HG03095 (cell line): Measurements from ENCODE around the gene SERPINB12.

Source experiments
- ATAC-seq: cut with Tn5 transposase; IDR thresholded peaks from one replicate; pipeline ENCODE4 v1.9.1; 2021; ENCODE audit warnings: moderate library complexity; ENCODE audit not compliant: unreplicated experiment

Gene SERPINB12, protein sequence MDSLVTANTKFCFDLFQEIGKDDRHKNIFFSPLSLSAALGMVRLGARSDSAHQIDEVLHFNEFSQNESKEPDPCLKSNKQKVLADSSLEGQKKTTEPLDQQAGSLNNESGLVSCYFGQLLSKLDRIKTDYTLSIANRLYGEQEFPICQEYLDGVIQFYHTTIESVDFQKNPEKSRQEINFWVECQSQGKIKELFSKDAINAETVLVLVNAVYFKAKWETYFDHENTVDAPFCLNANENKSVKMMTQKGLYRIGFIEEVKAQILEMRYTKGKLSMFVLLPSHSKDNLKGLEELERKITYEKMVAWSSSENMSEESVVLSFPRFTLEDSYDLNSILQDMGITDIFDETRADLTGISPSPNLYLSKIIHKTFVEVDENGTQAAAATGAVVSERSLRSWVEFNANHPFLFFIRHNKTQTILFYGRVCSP

DNA sequence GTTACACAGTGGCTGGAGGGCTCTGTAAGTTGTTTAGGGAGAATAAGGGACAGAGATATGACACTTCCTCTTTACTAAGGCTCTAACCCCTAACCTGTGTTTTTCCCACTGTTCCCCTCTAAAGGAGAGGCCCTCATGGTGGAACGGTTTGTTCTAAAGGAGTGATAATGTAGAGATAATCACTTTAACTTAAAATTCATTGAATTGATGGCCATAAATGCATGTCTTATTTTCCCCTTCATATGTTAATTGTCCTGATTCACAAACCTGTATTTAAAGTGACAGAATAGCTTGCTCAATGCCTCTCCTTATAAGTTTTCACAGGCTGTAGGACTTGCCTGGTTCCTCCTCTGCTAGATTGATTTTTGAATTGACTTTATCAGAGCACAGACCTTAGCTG lies at the start of gene SERPINB12:
Gene SERPINB12, plus strand, starts transcription at position 301 of the 400 bp plus-strand sequence. CDS start 13,791 bp downstream, outside the sequence.
- ATAC-seq, result no peak

DNA sequence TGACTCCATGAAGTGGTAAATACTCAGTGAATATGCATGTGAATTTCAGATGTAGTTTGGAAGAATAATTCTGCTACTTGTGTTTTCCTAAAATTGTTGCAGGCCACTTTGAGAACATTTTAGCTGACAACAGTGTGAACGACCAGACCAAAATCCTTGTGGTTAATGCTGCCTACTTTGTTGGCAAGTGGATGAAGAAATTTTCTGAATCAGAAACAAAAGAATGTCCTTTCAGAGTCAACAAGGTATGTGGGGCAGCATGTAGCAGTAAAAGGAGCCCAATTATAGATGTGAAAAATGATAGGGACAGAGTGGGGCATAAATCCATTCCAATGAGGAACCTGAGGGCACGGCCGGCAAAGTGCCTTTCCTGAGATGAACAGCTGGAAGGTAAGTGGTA lies 49.3 kb upstream of the SERPINB12 start:
- no peak for ATAC-seq

DNA sequence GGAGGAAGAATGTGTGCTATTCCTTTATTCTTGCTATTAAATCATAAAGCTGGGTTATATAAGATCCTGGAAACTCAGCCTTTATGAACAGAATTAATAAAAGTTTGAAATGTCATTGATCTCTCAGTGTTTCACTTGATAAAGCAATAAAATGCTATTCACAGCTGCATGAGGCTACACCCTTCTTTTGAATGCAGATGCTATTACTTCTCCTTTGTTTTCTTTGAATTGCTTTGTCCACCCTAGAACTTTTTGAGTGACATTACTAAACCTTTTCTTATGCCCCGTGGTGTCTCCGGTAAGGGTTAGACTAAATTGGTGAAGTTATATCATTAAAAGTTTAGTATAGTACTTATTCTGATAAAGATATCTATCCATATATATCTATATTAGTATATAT lies 46.5 kb upstream of the SERPINB12 start:
- ATAC-seq, result no peak

DNA sequence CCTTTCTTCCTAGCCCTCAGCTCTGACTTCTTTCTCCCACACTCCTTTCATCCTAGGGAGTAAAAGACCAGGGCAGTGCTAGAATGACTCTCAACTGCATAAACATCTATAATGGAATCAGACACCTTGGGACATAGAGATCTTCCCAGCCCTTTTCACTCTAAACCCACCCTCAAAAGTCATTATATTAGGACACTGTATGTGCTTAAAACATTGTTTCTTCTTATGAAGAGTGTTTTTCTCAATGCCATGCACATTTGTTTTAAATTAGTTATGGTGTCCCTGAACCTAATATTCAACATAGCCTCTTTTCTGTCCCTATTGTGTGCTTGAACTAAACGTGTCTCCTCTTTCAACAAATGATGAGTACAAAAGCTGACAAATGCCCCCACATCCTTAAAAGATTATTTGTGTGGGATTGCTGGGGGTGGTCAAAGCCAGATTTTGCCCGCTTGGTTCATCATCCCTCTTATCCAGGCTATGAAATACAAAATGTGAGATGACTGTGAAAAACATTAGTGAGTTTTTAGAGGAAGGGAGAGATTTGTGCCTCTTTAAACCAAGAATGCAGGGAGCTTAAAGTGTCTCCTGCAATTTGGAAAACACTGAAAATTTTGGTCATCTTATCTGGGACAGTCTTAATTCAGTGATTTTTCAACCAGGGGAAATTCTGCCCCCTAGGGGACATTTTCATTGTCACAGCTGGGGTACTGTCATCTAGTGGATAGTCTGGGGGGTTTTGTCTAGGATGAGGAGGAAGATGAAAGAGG lies 36.4 kb upstream of the SERPINB12 start:
- ATAC-seq, result no peak

DNA sequence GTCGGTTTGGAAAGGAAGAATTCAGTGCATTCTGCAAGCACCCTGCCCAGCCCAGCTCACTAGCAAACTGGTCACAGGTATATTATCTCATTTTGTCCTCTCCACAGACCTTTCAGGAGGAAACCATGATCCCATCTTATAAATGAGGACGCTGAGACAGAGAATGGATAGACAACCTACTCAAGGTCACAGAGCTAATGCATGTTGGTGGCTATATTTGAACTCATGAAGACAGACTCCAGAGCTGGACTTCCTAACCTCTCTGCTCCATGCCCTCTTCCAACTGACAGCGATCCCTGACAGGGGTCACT lies 35.9 kb upstream of the SERPINB12 start:
- no peak for ATAC-seq

DNA sequence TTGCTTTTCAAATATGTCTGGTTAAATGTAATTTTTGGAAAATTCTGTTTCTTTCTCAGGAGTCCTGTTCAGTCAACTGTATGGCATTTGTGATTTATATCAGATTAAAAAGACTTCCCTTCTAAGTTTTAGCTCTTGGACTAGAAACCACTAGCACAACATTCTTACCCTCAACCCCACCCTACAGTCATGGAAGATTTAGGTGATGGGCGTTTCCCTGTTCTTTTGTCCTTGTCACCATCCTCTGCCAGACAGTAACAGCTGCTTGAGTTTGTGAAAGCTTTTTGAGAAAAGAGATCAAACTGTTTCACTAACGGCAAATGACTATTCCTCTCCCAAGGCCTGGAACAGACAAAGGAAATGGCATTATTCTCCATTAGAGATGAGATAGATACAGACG lies 33.6 kb upstream of the SERPINB12 start:
- no peak for ATAC-seq

DNA sequence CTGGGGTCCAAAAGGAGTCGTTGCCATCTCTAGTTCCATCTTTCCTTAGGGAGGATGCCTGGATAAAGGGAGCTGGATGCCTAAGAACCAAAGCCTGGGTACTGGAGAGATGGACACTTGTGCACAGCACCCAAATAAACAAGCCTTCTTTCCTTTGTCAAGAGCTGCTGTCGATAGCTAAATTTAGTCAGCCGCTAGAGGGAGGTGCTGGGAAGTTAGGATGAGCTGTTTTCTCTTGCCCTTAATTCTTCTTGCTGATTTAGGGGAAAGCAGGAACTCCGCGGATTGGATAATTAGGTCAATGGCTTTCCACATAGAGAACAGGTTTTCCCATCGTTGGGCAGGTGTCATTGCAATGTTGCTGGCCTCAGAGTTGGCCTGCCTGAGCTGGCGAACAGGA lies 30.9 kb upstream of the SERPINB12 start:
- no peak for ATAC-seq

DNA sequence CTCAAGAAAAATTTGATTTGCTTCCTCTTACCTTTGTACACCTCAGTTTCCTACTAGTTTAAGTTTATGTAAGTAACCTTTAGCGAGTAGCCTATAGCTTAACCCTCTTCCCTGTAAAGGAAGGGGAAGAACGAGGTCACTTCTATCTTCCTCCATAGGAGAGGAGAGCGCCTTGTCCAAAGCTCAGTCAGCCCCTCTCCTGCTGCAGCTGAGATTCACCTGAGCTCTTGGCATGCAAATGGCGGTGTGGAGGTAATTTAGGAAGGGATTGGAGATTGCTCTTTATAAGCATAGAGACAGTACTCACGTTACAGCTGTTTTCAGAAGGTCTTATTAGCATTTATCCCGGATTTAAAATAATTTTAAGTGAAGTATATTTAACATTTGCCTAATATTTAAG lies 27.8 kb upstream of the SERPINB12 start:
- ATAC-seq, result no peak

DNA sequence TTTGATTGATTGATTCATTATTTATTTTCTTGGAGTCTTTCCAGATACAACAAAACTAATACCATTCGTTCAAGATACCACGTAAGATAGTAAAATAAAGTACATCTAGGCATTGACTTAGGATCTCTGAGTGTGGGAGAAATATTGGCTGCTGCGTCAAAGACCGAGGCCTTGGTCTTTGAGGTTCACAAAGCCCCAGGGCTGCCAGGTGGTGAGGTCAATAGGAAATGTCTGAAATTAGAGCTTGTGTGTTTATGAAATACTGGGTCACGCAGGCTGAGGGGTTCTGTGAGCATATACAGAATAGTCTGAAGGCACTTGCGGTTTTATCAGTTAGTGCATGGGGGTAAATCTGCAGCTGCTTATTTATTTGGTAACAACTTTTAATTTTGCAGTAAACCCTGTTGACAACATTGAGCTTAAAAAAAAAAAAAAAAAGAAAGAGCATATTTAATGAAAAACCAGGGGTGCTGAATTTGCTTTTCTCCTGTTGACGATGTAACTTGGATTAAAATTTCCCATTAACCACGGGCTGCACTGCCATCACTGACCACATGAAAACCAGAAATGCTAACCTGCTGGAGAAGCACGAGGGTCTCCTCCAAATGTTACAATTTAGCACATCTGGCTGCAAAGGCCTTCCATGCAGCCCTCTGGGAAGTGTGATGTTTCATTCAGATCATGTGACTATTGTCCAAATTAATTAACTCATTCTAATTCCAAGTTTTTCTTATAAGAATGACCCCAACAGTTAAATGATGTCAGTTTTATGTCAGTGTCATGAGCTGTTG lies 27.1 kb upstream of the SERPINB12 start:
- no peak for ATAC-seq

DNA sequence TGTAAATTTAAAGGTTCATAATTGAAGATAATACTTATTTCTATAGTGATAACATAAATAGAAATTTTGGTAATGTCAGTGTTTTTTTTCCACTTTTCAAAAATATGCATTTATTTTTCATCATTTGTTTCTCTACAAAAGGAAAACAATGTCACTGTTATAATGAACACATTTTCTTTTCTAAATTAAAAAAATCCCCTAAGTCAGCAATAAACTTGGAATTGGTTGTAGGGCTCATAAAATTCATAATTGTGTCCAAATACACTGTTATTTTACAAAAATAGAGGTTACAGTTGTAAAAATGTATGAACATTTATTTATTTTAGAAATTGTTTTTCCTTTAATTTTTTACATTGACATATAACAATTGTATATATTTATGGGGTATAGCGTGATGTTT lies 26.4 kb upstream of the SERPINB12 start:
- ATAC-seq, result no peak

DNA sequence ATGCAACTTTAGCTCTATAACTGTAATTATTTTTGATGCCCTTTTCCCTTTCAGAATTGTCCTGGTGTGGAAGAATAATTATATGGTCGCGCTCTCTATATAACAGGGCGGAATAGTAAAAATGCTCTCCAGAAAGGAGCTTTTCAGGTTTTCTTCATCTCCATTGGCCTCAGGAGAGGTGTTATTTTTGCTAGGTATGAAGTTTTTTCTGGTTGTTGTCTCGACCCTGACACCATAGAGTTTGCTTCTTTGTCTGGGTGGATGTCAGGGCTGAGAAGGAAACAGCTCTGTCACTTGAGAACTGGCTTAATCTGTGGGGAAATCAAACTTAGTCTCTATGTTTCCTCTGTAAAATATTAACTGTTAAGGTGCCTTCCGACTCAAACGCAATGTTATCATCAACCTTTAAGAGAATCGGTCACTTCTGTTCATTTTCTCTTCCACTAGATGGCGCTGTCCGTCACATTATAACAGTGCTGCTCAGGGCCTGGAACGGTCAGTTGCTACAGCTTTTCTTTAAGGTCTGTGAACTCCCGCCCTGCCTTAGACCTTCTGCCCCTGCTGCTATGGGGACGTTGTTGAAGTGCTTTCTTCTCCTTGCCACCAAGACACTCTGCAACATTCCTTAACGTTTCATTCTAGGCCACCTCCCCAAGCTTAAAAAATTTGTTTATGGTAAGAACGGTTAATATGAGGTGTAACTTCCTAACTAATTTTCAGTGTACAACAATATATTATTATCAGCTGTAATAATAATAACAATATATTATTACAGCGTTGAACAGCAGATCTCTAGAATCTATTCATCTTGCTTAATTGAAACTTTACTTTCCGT lies 23.8 kb upstream of the SERPINB12 start:
- ATAC-seq, result peak; percentile 95

DNA sequence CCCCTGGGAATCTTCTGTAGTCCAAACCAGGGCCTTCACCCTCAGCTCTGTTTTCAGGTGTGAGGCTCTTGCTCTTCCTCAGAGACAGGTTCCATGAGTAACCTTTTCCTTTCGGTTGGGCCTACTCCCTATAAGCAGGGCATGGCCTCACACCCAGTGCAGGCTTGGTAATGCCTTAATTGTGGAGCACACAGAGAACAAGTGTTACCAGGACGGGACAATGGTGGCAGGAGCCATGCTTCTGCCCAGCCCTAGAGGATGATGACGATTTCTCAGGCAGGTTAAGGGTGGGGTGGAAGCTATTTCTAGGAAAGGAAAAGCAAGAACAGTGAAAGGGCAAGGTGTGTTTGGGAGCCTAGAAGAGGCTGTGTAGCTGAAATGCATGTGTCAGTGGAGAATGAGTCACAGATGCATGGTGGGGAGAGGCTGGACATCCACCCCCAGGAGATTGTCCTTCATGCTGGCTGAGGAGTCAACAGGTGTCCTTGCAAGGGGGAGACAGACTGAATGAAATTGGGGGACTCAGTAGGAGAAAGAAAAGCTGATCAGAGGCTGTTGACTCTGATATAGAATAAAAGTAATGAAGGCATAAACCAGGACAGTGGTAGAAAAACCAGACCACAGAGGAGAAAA lies 22.0 kb upstream of the SERPINB12 start:
- ATAC-seq, result no peak

DNA sequence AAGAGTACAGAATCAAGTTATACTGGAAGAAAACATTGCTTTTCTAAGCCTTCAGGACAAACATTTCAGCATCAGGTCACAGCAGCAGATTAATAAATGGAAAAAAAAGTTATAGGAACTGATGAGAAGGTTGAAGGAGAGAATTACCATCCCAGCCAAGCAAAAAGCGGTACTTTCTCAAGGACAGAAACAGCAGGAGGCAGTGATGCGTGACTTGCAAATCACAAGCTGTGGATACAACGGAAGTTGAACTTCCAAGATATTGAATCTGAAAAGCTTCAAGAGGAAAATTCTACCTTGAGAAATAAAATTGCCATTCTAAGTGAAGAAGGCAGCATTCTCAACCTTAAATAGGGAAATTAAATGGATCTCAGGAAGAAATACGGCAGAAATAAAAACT lies 18.5 kb upstream of the SERPINB12 start:
- no peak for ATAC-seq

DNA sequence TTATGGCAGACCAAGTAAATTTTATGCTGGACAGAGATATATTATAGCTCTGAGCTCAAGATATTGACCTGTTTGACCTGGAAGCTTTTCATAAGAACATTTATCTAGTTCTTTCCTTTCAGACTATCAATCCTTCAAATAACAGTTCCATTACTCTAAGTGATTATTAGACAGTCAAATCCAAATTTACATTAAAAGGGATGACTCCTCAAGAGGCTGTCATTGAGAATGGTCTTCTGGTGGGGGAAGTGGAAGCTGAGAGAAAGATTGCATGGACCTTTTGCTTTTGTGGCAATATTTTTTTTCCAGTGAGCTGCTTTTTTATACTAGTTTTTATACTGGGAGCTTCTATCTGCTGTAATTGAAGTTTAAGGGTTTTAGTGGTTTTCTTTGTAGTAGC lies 14.9 kb upstream of the SERPINB12 start:
- ATAC-seq, result no peak

DNA sequence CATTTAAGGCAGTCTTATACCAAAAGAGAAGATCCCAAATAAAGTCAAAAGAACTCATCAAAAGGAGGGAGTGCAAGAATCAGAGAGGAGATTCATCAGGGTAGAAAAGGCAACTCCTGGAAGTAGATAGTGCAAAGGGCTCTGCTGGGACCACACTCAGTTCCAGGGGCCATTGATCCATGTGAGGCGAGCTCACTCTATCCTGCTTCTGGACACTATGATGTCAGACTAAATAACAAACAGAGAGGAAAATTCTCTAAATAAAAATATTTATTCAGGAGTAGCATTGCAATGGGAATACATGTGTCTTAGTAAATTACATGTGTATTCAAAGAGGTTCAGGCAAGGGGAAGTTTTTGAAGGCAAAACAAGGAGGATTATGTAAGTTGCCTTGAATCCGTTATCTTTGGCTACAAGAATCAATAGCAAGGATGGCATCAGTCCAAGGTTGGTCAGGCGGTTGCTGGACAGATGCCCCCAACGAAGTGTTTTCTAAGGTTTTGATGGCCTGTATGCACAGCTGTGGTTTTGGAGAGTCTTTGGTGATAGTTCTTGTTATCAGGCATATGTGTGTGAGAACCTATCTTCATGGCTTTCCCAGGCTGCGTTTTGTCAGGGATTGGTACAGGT lies 13.2 kb upstream of the SERPINB12 start:
- ATAC-seq, result no peak

DNA sequence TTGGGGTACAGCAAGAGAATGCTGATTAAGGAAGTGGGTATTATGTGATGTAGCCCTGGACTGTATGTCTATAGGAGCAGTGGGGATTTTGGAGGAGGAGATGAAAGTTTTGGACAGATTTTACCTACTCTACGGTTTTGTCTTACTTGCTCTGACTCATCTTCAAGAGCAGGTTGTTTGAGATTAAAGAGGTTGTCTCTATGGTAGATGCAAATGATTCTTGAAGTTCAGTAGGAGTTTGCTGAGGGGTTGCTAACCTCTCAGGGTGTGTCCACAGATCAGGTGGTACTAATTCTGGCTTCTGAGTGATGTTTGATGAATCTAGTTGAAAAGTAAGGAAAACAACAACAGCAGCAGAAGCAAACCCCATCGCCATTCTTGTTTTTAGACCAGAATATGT lies 9.7 kb upstream of the SERPINB12 start:
- no peak for ATAC-seq

DNA sequence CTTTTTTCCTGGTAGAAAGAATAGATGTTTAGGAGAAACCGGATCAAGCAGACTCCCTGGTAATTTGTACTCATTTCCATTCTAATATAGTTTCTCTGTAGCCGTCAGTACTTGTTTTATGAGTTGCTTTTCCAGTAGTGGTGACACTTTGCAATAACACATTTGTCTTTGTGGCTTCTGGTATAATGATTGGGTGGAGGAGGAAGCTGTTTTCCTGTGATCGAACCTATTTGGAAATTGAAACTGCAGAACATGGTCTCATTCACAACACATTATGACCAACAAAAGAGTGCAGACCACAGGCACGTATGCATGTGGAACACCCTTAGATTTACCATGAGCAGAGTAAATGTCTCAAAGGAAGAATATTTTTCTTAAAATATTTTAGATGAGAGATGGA lies 7.6 kb upstream of the SERPINB12 start:
- no peak for ATAC-seq

DNA sequence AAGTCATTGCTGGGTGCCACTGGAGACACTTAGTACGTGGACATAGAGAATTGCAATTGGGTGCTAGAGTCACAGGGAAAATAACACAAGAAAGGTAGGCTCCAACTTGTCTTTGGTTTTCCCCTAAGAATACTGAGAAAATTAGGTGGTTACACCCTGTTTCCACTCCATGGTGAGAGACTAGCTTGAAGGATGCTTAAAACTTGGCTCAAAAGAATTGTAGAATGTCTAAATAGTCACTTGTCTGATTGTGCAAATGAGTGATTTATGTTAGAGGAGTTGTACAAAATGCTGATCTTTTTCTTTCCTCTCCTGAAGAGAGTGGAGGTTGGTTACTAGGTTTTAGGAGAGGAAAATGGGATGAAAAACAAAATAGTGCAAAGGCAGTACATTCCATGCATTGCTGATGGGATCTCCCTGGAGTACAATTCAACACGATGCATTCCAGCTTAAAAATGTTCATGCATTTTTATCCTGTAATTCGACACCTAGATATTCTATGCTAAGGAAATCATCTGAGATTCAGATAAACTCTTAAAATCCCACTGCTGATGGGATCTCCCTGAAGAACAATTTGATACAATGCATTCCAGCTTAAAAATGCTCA lies 2.2 kb upstream of the SERPINB12 start:
- no peak for ATAC-seq

DNA sequence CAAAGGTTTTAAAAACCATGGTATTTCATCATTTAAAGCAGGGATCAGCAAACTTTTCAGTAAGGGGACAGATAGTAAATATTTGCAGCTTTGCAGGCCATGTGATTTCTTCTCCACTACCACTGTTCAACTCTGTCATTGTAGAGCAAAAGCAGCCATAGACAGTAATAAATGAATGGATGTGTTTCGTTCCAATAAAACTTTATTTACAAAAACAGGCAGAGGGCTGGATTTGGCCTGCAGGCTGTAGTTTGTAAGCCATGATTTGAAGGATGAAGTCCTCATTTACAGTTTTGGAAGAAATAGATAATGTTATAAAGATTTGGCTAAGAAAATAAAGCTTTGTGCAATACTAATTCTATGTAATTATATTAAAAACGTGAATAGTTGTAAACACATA lies 1.8 kb downstream of the SERPINB12 start:
- no peak for ATAC-seq
